OCI-LY1 (cell line): Measurements from ENCODE around the gene ZNF605.

ENCODE experiments used
- EZH2 ChIP-seq: fragments of 200-600 bp; sonication (generic), shearing (Covaris generic); IDR thresholded peaks from 2 replicates; pipeline ENCODE4 v1.8.0; 2017; ENCODE audit warnings: borderline replicate concordance, mixed run types, mild to moderate bottlenecking, antibody characterized with exemption, low read length, moderate library complexity, mixed read lengths
- TF ChIP-seq, protein P1 (sequence below): fragments of 200-600 bp; sonication (generic), shearing (Covaris generic); IDR thresholded peaks from 2 replicates; pipeline ENCODE4 v1.5.1; 2017; ENCODE audit warnings: mild to moderate bottlenecking, antibody characterized with exemption, low read length, moderate library complexity, mixed read lengths

GRCh38 chr12:132951649-132952048 is 4.5 kb downstream of the ZNF605 start:
- TF ChIP-seq, protein P1, sequence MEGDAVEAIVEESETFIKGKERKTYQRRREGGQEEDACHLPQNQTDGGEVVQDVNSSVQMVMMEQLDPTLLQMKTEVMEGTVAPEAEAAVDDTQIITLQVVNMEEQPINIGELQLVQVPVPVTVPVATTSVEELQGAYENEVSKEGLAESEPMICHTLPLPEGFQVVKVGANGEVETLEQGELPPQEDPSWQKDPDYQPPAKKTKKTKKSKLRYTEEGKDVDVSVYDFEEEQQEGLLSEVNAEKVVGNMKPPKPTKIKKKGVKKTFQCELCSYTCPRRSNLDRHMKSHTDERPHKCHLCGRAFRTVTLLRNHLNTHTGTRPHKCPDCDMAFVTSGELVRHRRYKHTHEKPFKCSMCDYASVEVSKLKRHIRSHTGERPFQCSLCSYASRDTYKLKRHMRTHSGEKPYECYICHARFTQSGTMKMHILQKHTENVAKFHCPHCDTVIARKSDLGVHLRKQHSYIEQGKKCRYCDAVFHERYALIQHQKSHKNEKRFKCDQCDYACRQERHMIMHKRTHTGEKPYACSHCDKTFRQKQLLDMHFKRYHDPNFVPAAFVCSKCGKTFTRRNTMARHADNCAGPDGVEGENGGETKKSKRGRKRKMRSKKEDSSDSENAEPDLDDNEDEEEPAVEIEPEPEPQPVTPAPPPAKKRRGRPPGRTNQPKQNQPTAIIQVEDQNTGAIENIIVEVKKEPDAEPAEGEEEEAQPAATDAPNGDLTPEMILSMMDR, result no peak
- no peak for TF ChIP-seq EZH2
